Ovary (tissue), 3 donors: ENCODE data around the gene NUCB1.

Source experiments
- CTCF ChIP-seq, 3 donors: fragments of 450-650 bp in 2 of 3; fragments of 200-600 bp in 1 of 3; IDR thresholded peaks; one replicate each; pipeline versions ENCODE4 v1.5.1 to v1.8.0; 2016 to 2022; ENCODE audit warnings: antibody characterized with exemption in 3 of 3, mild to moderate bottlenecking in 1 of 3
- POLR2A ChIP-seq: fragments of 450-650 bp; IDR thresholded peaks from one replicate; pipeline ENCODE4 v1.6.1; 2017; ENCODE audit warnings: antibody characterized with exemption, mild to moderate bottlenecking, moderate library complexity
- donor health status: DM: no; HTN: no; CAD: no.

DNA sequence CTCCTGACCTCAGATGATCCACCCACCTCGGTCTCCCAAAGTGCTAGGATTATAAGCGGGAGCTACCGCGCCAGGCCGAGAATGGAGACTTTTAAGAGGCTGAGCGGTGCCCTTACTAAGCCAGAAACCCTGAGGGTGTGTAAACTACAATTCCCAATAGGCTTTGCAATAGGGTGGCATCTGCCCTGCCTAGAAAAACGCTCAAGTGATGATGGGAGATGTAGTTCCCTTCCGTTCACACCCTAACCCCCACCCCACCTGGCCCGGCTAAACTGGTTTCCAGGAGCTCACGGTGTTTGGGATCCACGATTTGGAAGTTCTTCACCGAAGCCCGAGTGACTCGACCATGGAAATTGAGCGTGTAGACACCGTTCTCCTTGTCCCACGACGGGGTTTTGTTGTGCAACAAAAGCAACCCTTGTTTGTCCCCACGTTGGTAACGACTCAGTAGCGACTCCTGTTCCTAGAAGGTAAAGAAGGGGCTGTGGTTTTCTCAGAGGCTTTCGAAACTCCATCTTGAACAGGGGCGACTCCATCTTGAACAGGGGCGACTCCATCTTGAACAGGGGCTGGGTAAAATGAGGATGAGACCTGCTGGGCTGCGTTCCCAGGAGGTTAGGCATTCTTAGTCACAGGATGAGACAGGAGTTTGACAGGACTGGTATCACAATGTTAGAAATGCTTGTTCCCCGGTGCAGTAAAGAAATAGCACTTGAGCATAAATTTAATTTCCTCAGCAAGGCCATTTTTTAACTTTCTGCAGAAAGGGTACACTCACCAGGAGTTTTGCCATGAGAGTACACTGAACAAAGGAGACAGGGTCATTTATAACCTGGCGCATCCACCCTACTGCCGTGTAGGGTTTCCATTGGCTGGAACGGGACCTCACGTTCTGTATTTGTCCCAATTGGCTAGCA lies 18.1 kb upstream of the NUCB1 start:
- no peak for TF ChIP-seq CTCF (IDR thresholded peaks at IDR 0.05)
- TF ChIP-seq POLR2A, result no peak
